NK-92 treated with Interleukin-12 subunit alpha and Interleukin-12 subunit beta, amount 100 ng/mL, for 24 hours (cell line): ENCODE results near the gene INSC.

Experiments used
- DNase-seq: peaks from one replicate; lab custom pipeline; 2025; lab: John Stamatoyannopoulos, UW

INSC gene

GRCh38 chr11:15109602-15110001, 5.1 kb upstream of the INSC start:
- DNase-seq: no peak

- no peak for DNase-seq
These were observed 3.5 kb upstream of the INSC start for GRCh38 chr11:15111215-15111614.

- DNase-seq: no peak
These were observed 2.6 kb upstream of the INSC start for GRCh38 chr11:15112131-15112541.

- peak; percentile 33 for DNase-seq
These were observed 1.3 kb upstream of the INSC start for GRCh38 chr11:15113381-15113780.

GRCh38 chr11:15115686-15116085, 963 bp downstream of the INSC start:
- no peak for DNase-seq

- DNase-seq: no peak
These were observed 3.0 kb downstream of the INSC start for GRCh38 chr11:15117751-15118150.

GRCh38 chr11:15118431-15118830, 3.7 kb downstream of the INSC start:
- DNase-seq: peak; percentile 23

- peak; percentile 19 for DNase-seq
These were observed 4.6 kb downstream of the INSC start for GRCh38 chr11:15119352-15119751.

GRCh38 chr11:15119826-15120225, 5.1 kb downstream of the INSC start:
- DNase-seq: no peak

GRCh38 chr11:15123849-15124248, 9.1 kb downstream of the INSC start:
- no peak for DNase-seq

GRCh38 chr11:15124528-15124927, 9.8 kb downstream of the INSC start:
- no peak for DNase-seq

- DNase-seq: no peak
These were observed 12.6 kb downstream of the INSC start for GRCh38 chr11:15127341-15127740.

GRCh38 chr11:15128621-15129020, 13.9 kb downstream of the INSC start:
- DNase-seq: no peak

- no peak for DNase-seq
These were observed 21.4 kb downstream of the INSC start for GRCh38 chr11:15136166-15136565.

GRCh38 chr11:15139096-15139770, 24.5 kb downstream of the INSC start:
- DNase-seq: no peak

- DNase-seq: no peak
These were observed 25.4 kb downstream of the INSC start for GRCh38 chr11:15139958-15140659.

- DNase-seq: no peak
These were observed 26.7 kb downstream of the INSC start for GRCh38 chr11:15141381-15141780.

GRCh38 chr11:15142838-15143237, 28.1 kb downstream of the INSC start:
- no peak for DNase-seq

GRCh38 chr11:15143855-15144254, 29.1 kb downstream of the INSC start:
- no peak for DNase-seq

- DNase-seq: no peak
These were observed 29.6 kb downstream of the INSC start for GRCh38 chr11:15144347-15144746.

GRCh38 chr11:15145151-15145550, 30.4 kb downstream of the INSC start:
- DNase-seq: no peak

- no peak for DNase-seq
These were observed 30.9 kb downstream of the INSC start for GRCh38 chr11:15145615-15146014.

GRCh38 chr11:15146271-15147003, 31.7 kb downstream of the INSC start:
- DNase-seq: no peak
